ENCODE measurements around the gene FOXP3.

FOXP3 gene

DNA sequence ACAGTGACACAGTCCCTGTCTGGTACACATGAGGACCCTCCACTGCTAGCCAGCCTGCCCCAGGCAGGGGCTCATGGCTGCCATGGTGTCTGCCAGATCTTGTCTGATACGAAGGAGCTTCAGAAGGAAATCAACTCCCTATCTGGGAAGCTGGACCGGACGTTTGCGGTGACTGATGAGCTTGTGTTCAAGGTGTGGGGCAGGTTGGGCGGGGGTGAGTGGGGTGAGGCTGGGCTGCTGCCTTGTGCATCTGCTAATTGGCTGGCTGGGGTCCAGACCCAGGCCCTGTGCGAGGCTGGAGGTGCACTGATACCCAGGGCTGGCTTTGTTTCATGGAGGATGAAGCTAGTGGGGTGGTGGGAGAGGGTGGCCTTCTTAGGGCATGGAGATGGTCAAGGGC, 15.4 kb downstream of the FOXP3 start:
- DNase-seq: no peak

DNA sequence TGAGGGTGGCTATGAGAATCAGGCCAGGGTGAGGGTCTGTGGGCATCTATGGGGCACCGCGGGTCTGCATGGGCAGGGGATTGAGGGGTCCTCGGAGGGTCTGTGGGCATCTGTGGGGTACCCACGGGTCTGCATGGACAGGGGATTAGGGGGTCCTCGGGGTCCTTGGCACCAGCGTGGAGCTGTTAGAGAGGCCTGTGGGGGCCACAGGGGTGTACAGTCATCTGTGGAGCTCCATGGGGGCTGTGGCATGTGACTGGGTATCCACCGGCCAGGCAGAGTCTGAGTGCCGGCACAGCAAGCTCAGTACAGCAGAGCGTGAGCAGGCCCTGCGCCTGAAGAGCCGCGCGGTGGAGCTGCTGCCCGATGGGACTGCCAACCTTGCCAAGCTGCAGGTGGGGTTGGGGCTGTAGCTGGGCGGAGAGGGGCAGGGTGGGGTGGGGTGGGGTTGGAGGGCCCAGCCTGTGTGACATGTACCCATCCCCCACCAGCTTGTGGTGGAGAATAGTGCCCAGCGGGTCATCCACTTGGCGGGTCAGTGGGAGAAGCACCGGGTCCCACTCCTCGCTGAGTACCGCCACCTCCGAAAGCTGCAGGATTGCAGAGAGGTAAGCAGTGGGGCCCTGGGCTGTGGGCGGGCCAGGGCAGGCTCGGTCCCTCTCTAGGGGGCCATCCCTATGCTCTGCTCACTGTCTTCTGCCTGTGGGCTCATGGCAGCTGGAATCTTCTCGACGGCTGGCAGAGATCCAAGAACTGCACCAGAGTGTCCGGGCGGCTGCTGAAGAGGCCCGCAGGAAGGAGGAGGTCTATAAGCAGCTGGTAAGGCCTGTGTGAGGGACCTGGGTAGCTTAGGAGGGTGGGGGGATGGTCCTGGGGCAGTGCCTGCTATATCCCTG, 16.3 kb downstream of the FOXP3 start:
- no peak for DNase-seq

DNA sequence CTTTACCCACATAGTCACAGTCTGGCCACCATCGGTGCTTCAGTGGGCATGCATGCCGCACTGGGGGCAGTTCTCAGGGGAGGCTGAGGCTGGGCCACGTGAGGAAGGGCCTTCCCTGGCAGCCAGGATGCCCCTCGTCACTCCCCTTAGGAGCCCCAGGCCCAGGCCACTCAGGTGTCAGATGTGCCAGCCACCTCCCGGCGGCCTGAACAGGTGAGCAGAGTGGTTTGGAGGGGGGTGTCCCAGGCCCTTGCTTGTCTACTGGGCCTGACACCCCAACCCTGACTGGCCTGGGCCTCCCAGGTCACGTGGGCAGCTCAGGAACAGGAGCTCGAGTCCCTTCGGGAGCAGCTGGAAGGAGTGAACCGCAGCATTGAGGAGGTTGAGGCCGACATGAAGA, 17.2 kb downstream of the FOXP3 start:
- no peak for DNase-seq

DNA sequence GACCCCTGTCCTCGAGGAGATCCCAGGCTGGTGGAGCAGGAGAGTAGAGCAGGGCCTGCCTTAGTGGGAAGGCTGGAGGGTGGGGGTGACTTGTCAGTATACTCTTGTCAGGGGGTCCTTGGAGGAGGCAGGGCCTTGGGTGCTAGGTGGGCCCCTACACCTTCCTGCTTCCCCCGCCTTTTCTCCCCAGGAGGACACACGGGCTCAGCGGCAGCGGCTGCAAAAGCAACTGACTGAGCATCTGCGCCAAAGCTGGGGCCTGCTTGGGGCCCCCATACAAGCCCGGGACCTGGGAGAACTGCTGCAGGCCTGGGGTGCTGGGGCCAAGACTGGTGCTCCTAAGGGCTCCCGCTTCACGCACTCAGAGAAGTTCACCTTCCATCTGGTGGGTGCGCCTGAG, 18.0 kb downstream of the FOXP3 start:
- DNase-seq: no peak

DNA sequence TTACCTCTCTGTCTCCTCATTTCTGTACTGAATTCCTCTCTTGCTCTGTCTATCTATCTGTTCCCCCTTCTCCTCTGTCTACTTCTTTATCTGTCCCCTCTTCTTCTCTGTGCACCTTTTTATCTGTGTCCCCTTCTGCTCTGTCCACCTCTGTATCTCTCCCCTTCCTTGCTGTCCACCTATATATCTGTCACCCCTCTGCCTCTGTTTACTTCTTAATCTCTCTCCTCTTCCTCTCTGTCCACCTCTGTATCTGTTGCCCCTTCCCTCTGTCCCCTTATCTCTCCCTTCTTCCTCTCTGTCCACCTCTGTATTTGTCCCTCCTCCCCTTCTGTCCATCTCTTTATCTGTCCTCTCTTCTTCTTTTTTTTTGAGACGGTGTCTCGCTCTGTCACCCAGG, 20.3 kb downstream of the FOXP3 start:
- no peak for DNase-seq

DNA sequence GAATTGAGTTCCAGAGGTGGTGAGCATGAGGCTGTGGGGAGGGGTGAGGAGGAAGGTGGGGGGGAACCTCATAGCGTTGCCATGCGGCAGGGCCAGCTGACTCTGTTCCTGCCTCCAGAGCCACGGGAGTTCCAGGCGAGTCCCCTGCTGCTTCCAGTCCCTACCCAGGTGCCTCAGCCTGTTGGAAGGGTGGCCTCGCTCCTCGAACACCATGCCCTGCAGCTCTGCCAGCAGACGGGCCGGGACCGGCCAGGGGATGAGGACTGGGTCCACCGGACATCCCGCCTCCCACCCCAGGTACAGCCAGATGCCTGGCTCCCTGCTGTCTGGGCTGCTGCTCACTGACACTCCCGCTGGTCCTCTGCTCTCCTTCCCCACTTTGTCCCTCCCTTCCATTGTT, 21.3 kb downstream of the FOXP3 start:
- no peak for DNase-seq

DNA sequence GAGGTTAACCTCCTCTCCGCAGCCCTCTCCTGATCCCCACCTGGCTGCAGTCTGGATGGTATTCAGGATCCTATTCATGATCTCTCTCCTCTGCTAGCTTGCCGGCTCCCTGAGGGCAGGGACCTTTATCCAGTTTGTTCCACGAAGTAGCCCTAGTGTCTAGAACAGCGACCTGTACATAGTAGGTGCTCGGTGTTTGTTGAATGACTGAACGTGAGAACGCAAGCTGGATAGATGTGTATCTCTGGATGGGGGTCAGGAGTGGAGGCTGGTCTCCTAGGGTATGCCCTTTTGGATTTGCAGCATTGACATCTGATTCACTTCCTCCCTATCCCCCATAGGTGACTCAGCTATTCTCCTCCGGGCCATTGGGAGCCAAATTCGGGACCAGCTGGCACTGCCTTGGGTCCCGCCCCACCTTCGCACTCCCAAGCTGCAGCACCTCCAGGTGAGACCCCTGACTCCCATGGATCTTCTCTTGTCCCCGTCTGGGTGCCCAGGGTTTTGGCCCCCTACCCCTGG, 21.9 kb downstream of the FOXP3 start:
- no peak for DNase-seq

DNA sequence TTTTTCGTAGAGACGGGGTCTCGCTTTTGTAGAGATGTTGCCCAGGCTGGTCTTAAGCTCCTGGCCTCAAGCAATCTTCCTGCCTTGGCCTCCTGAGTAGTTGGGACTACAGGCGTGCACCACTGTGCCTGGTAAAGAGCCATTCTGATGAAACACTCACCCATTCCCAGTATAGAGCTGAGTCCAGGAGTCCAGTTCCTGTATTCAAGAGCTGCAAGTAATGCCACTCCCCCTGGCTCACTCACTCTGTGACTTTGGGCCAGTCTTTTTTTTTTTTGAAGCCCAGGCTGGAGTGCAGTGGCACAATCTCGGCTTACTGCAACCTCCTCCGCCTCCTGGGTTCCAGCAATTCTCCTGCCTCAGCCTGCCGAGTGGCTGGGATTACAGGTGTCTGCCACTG, 25.8 kb downstream of the FOXP3 start:
- DNase-seq: no peak

DNA sequence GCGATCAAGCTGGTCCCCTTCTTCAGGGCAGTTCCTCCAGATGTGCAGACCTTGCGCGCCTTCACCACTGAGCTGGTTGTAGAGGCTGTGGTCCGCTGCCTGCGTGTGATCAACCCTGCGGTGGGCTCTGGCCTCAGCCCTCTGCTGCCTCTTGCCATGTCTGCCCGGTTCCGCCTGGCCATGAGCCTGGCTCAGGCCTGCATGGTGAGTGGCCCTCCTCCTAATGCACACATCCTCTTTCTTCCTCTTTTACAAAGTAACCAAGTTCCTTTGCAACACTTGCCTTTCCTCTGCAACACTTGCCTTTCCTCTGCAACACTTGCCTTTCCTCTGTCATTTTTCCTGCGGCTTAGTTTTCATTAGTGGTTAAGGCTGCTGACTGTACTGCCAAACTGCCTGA, 27.4 kb downstream of the FOXP3 start:
- no peak for DNase-seq

DNA sequence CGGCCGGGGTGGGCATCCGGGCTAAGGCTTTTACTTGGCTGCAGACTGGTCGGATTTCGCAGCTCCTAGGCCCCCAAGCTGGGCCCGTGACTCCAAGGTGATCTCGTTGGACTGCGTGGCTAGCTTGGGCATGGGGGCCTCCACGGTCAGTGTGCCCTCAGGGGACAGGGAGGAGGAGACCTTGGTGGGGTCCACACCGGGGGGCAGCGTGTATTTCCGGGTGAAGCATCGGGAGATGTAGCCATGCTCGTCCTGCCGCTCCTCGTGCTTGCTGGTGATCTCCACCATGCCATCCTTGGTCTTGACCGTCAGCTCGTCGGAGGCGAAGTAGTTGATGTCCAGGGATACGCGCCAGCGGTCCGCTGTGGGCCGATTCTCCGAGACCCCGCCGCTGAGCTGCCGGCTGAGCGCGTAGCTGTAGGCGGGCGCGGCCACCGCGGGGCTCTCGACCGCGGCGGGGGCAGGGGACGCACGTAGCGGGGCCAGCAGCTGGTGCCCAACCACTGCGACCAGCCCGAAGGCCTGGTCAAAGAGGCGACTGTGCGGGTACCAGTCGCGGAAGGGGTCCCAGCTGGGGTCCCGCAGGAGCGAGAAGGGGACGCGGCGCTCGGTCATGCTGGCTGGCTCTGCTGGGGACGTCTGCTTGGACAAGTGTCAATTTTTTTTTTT, 30.5 kb downstream of the FOXP3 start:
- DNase-seq: no peak

DNA sequence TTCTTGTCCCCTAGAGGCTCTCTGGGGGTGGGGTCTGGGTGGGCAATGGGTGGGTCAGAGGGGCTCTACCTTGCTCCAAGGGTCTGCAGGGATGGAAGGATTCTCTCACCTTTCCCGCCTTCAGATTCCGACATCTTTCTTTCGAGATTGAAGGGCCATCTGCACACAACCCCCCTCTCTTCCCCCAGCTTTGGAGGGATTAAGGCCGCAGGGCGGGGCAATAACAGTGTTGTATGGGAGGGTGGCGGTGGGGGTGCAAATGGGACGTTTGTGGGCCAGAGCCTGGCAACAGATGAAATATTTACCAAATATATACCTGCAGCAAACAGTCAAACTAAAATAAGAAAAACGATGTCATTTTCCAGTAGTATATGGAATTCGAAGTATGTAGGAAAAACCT, 31.3 kb downstream of the FOXP3 start, which contains the start of gene CACNA1F:
TSS of gene CACNA1F (minus strand) at position 165 of the 400 bp plus-strand sequence. CDS start at position 134, 31 bp downstream.
- DNase-seq: no peak

DNA sequence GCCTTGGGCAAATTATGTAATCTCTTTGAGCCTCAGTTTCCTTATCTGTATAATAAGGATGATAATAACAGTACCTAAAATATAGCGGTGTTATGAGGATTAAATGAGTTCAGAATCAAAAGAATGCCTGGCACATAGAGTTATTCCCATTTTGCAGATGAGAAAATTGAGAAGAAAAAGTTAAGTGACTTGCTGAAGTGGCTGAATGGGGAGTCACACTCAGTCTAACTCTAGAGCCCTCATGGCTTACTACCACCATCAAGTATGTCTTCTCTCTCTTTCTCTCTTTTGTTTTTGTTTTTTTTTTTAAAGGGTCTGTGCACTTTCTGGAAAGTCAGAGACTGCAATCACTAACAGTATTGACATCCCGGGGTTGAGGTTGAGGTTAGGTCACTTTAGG, 32.0 kb downstream of the FOXP3 start:
- no peak for DNase-seq

DNA sequence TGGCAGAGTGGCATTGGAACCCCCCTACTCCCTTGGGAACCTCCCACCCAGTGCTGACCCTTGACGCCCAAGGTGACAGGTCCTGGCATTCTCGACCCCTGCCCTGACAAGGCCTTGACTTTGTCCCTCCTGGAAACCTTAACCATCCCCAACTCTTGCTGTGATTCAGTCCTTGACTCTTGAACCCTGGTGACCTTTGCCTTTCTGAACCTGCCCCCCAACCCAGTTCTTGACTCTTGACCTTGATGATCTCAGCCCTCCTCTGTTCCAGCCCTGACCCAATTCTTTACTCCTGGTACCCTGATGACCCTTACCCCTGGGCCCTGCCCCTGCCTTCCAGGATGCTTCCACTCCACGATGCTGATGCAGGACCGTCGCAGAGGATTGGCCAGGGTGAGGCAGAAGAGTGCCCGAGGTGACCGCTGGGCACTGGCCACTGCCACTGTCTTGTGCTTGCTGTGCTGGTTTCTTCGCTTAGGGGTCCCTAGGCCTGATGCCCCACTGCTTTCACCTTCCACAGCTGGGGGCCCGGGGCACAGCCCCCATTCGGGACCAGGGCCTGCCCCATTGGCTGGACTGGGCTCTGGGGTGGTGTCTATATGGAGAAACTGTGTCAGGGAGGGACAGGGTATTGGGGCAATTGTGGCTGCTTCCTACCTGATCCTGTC, 33.0 kb downstream of the FOXP3 start:
- DNase-seq: no peak

DNA sequence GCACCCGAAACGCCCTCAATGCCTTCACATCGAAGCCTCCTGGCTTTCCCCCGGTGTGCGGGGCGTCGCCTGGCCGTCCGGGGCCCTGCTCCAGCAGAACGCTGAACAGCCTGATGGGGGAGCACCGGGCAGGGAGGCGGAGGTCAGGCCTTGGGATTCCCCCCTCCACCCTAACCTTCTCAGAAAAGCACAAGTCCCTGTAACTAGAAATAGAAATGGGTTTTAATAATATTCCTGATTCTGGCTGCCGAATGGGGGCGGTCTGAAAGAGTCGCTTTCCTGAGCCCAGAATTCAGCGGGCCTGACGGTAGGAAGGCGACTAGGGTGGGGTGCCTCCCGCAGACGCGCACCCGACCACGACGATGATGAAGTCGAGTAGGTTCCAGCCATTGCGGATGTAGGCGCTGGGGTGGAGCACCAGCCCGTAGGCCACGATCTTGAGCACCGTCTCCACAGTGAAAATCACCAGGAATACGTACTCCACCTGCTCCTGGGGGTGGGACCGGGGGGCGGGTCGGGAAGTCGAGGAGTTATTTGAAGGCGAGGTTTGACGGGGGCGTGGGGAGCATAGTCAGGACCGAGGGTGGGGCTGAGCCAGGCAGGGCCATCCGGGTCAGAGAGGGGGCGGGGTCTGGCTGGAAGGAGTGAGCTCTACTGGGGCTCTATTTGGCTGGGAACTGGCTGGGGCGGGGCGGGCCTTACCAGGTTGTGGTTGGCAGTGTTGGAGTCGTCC, 33.8 kb downstream of the FOXP3 start:
- no peak for DNase-seq

DNA sequence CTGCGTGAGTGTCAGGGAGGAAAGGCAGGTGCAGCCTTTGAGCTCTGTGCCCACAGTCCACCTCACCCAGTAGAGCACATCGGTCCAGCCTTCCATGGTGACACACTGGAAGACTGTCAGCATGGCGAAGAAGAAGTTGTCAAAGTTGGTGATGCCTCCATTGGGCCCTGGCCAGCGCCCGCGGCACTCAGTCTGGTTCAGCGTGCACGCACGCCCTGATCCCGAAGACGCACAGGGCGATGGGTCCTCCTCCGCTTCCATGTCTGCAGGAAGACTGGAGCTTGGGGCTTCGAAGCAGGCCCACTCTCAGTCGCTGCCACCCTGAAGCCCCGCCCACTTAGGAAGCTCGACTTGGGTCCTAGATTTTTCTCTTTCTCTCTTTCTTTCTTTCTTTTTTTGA, 36.3 kb downstream of the FOXP3 start:
- no peak for DNase-seq

DNA sequence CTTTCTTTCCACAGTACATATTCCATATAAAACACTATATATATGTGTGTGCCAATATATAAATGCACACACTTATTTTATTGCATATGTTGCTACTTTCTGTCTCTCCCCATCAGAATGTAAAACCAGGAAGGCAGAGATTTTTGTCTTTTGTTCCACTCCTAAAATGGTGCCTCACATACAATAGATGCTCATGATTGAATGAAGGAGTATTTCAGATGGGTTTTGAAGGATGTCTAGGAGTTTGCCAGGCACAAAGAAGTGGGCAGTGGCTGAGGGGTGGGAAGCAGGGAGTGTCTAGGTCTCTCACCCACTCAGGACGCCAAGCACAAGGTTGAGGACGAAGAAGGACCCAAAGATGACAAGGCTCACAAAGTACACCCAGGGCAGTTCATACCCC, 36.8 kb downstream of the FOXP3 start:
- DNase-seq: no peak

DNA sequence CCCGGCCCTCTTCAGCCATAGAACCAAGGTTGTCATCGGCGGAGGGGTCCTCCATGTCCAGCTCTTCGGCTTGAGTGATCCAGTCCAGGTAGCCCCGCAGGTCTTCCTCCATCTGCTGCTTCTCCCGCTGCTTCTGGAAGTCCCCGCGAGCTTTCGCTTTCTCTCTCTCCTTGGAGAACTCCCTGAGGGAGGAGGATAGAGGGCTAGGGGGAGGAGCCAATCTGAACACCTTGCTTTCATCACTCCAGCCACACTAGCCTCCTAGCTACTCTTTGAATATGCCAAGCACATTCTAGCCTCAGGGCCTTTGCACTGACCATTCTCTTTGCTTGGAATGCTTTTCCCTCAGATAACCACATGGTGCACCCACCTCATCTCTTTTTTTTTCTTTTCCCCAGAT, 37.6 kb downstream of the FOXP3 start:
- DNase-seq: no peak

DNA sequence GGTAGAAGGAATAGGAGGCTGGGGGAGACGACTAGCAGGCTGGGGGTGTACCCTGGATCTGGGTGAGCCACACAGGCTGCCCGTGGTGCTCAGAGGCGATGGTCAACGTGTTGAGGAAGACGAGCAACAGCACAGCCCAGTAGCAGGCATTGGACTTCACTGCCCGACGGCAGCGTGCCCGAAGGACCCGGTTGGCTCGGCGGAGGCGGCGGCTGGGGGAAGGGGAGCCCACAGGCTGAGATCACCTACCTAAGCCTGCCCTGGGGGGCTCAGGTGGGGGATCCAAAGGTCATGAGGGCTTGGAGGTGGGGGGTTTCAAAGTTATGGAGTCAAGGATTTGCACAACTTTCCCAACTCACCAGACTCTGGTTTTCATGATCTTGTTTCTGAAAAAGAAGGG, 38.7 kb downstream of the FOXP3 start:
- DNase-seq: no peak

DNA sequence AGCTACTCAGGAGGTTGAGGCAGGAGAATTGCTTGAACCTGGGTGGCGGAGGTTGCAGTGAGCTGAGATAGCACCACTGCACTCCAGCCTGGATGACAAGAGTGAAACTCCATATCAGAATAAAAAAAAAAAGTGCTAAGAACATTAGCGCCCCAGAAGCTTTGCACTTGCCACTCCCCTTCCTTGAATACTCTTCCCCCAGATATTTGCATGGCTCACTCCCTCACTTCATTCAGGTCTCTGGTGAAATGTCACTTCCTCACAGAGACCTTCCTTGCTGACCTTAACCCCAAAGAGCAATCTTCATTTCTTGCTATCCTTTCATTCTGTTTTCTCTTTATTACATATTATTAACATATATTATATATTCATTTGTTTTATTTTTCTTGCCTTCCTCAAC, 42.6 kb downstream of the FOXP3 start:
- DNase-seq: no peak

DNA sequence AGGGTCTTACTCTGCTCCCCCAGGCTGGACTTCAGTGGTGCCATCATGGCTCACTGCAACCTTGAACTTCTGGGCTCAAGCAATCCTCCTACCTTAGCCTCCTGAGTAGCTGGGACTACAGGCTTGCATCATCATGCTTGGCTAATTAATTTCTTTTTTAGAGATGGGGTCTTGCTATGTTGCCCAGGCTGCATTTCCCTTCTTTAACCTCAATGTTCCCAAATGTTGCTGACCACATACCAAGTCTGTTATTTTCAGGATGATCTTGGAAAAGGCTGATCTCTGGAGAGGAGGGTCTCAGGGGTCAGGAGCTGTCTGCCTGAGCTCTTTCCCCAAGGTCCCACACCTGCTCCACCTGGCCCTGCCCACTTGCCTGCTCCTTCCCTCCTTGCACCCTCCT, 44.4 kb downstream of the FOXP3 start:
- no peak for DNase-seq

DNA sequence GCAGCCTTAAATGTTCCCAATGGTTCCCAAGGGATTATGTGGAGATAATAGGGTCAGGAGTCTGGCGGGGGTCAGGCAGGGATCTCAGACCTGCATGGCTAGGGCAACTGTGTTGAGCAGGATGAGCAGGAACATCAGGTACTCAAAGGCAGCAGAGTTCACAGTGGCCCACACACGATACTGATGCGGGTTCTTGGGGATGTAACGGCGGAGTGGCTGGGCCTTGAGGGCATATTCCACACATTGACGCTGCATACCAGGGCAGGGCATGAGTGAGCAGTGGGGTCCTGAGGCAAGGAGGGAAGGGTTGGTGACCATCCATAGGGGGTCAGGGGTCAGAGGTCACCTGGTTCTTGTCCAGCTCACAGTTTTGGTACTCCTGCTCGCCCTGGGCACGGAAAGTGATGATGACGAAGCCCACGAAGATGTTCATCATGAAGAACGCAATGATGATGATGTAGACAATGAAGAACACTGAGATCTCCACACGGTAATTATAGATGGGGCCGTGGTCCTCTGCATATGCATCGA, 49.4 kb downstream of the FOXP3 start:
- no peak for DNase-seq

DNA sequence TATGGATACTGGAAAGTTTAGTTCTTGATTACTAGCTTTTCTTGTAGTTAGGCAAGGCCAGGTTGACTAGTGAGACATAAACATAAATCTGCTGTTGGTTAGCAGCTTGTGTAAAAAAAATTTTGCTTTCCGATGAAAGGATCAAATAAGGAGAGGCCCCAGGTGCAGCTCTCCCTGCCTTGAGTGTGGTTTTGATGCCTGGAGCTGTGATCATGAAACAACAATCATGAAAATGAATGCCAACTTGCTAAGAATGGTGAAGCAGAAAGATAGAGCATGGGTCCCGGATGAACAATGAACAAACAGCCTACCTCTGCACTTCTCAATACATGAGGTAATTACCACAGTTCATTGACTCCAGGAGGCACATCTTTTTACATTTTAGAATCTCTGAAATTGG, 50.1 kb downstream of the FOXP3 start:
- no peak for DNase-seq

DNA sequence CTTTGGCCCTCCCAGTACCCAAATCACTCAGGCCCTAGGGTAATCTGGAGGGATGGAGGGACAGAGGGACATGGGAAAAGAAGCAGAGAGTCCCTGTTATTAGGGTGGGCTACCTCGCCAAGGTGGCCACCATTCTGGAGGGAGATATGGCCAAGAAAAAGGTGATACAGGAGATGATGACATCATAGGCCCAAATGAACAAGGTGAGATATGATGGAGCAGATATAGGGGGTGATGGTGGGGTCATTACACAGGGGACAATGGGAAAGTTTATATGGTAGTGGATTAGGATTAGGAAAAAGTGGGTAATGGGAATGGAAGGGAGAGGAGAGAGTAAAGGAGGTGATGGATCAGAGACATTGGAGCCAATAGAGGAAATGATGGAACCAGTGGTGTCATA, 51.6 kb downstream of the FOXP3 start:
- no peak for DNase-seq
